IMR-90 (cell line): ENCODE results near the gene CEL. TPM values are rescaled to one million over a fixed set of nuclear protein-coding genes. Genes with fewer than 3 reads are reported as not detected.

ENCODE experiments used
- ATAC-seq: fragments of 200-7000 bp; cut with Tn5 transposase; 2 replicates; pipeline ENCODE4 v1.9.1; 2020; ENCODE audit warnings: low read depth, mild to moderate bottlenecking, moderate library complexity
- BruUV-seq: library from RNA; stranded (reverse); fragments of 400-500 nt; replicated peaks from 2 replicates; lab custom pipeline; 2021; lab: Mats Ljungman, UMichigan
- CTCF ChIA-PET: fragments of 300-600 bp; formaldehyde crosslinking; extraction: SDS; loops from one replicate; lab custom pipeline; 2021; ENCODE audit warnings: antibody characterized with exemption; lab: Yijun Ruan, JAX
- POLR2A ChIA-PET: fragments of 300-600 bp; sonication (Branson Sonifier 250); formaldehyde crosslinking; loops from one replicate; lab custom pipeline; 2022; ENCODE audit warnings: antibody characterized with exemption; ENCODE audit not compliant: unreplicated experiment; lab: Charles Lee
- DNase-seq: peaks from one replicate; pipeline ENCODE4 v3.0.0; 2013
- H2AFZ ChIP-seq: replicated peaks from 2 replicates; pipeline ENCODE3; 2013; ENCODE audit warnings: low read length, mild to moderate bottlenecking; ENCODE audit not compliant: poor library complexity
- H2AK5ac ChIP-seq: 2 replicates; pipeline ENCODE4 v1.6.1; 2013; ENCODE audit warnings: low read depth, low read length, inconsistent platforms
- H2AK9ac ChIP-seq: replicated peaks from 2 replicates; pipeline ENCODE3; 2013; ENCODE audit warnings: mild to moderate bottlenecking, low read depth, low read length, moderate library complexity; ENCODE audit not compliant: poor library complexity
- H2BK120ac ChIP-seq: 2 replicates; pipeline ENCODE4 v1.6.1; 2013; ENCODE audit warnings: low read depth, low read length, inconsistent platforms
- H2BK15ac ChIP-seq: 3 replicates; pipeline ENCODE4 v1.6.1; 2013; ENCODE audit warnings: low read depth, low read length, inconsistent platforms
- H2BK20ac ChIP-seq: 2 replicates; pipeline ENCODE4 v1.6.1; 2013; ENCODE audit warnings: low read depth, mild to moderate bottlenecking, inconsistent platforms, low read length, moderate library complexity
- H2BK5ac ChIP-seq: 2 replicates; pipeline ENCODE4 v1.6.1; 2013; ENCODE audit warnings: mild to moderate bottlenecking, low read depth, low read length, inconsistent platforms; ENCODE audit not compliant: poor library complexity, severe bottlenecking
- H3K14ac ChIP-seq: replicated peaks from 2 replicates; pipeline ENCODE4 v1.6.1; 2013; ENCODE audit warnings: low read depth, low read length, inconsistent platforms
- H3K18ac ChIP-seq: 2 replicates; pipeline ENCODE4 v1.6.1; 2013; ENCODE audit warnings: low read depth, low read length, control low read depth
- H3K23ac ChIP-seq: 2 replicates; pipeline ENCODE4 v1.6.1; 2013; ENCODE audit warnings: low read depth, low read length, inconsistent platforms
- H3K27ac ChIP-seq: 2 replicates; pipeline ENCODE4 v1.5.1; 2013; ENCODE audit warnings: mild to moderate bottlenecking, control low read depth, low read length; ENCODE audit not compliant: insufficient read depth
- H3K27me3 ChIP-seq: 2 replicates; pipeline ENCODE4 v1.6.1; 2013; ENCODE audit warnings: low read length; ENCODE audit not compliant: control insufficient read depth, insufficient read depth
- H3K36me3 ChIP-seq: 2 replicates; pipeline ENCODE4 v1.6.1; 2013; ENCODE audit warnings: low read length, mixed read lengths; ENCODE audit not compliant: control insufficient read depth, insufficient read depth
- H3K4ac ChIP-seq: 2 replicates; pipeline ENCODE4 v1.6.1; 2013; ENCODE audit warnings: low read depth, low read length, inconsistent platforms
- H3K4me1 ChIP-seq: 2 replicates; pipeline ENCODE4 v1.6.1; 2013; ENCODE audit warnings: low read length, mixed read lengths; ENCODE audit not compliant: control insufficient read depth, insufficient read depth
- H3K4me2 ChIP-seq: 2 replicates; pipeline ENCODE4 v1.6.1; 2013; ENCODE audit warnings: low read depth, mild to moderate bottlenecking, control low read depth, low read length, moderate library complexity
- H3K4me3 ChIP-seq: 2 replicates; pipeline ENCODE4 v1.5.1; 2013; ENCODE audit warnings: low read depth, mild to moderate bottlenecking, control low read depth, low read length, moderate library complexity; ENCODE audit not compliant: insufficient read depth
- H3K56ac ChIP-seq: 2 replicates; pipeline ENCODE4 v1.6.1; 2013; ENCODE audit warnings: low read length, inconsistent platforms; ENCODE audit not compliant: insufficient read depth; ENCODE audit errors: extremely low read depth
- H3K79me1 ChIP-seq, 2 experiments: 2 replicates each; pipeline ENCODE4 v1.6.1; 2013; ENCODE audit warnings: low read length in 2 of 2, inconsistent platforms in 1 of 2, low read depth in 1 of 2
- H3K9ac ChIP-seq: 2 replicates; pipeline ENCODE4 v1.6.1; 2013; ENCODE audit warnings: low read depth, low read length, control low read depth
- H3K9me1 ChIP-seq: 2 replicates; pipeline ENCODE4 v1.6.1; 2013; ENCODE audit warnings: low read length, inconsistent platforms; ENCODE audit not compliant: insufficient read depth
- H3K9me3 ChIP-seq: 2 replicates; pipeline ENCODE4 v1.6.1; 2013; ENCODE audit warnings: low read length; ENCODE audit not compliant: control insufficient read depth, insufficient read depth
- H4K20me1 ChIP-seq: 2 replicates; pipeline ENCODE4 v1.6.1; 2013; ENCODE audit warnings: low read length, inconsistent platforms; ENCODE audit not compliant: insufficient read depth
- H4K5ac ChIP-seq: 2 replicates; pipeline ENCODE4 v1.6.1; 2013; ENCODE audit warnings: mild to moderate bottlenecking, low read depth, low read length, control low read depth
- H4K8ac ChIP-seq, 2 experiments: 2 replicates each; pipeline ENCODE4 v1.6.1; 2013; ENCODE audit warnings: low read depth in 2 of 2, low read length in 2 of 2, control low read depth in 1 of 2, inconsistent platforms in 1 of 2
- H4K91ac ChIP-seq: 2 replicates; pipeline ENCODE4 v1.6.1; 2013; ENCODE audit warnings: low read depth, low read length, inconsistent platforms; ENCODE audit not compliant: insufficient read depth
- BHLHE40 ChIP-seq: fragments of 150-350 bp; IDR thresholded peaks from 2 replicates; pipeline ENCODE4 v1.6.1; 2016; ENCODE audit warnings: mild to moderate bottlenecking, low read depth, low read length
- ELK1 ChIP-seq: fragments of 150-350 bp; IDR thresholded peaks from 2 replicates; pipeline ENCODE4 v1.6.1; 2016; ENCODE audit warnings: low read depth, mild to moderate bottlenecking, low read length, moderate library complexity, borderline replicate concordance
- FOS ChIP-seq: fragments of 150-350 bp; IDR thresholded peaks from 2 replicates; pipeline ENCODE4 v1.6.1; 2016; ENCODE audit warnings: low read depth, low read length
- MAFK ChIP-seq: IDR thresholded peaks from 2 replicates; pipeline ENCODE4 v1.6.1; 2012; ENCODE audit warnings: low read depth, low read length, improper control_type of control experiment
- MAZ ChIP-seq: IDR thresholded peaks from 2 replicates; pipeline ENCODE4 v1.6.1; 2012; ENCODE audit warnings: low read depth, mild to moderate bottlenecking, low read length, improper control_type of control experiment, moderate library complexity, borderline replicate concordance
- NFE2L2 ChIP-seq: fragments of 150-350 bp; IDR thresholded peaks from 2 replicates; pipeline ENCODE4 v1.6.1; 2016; ENCODE audit warnings: low read depth, mild to moderate bottlenecking, low read length
- POLR2A ChIP-seq: IDR thresholded peaks from 2 replicates; pipeline ENCODE4 v1.6.1; 2012; ENCODE audit warnings: mild to moderate bottlenecking, low read depth, low read length
- RAD21 ChIP-seq: IDR thresholded peaks from 2 replicates; pipeline ENCODE4 v1.6.1; 2012; ENCODE audit warnings: low read length, improper control_type of control experiment
- RFX5 ChIP-seq: IDR thresholded peaks from 2 replicates; pipeline ENCODE4 v1.8.0; 2012; ENCODE audit warnings: low read depth, mild to moderate bottlenecking, low read length, moderate library complexity
- SMC3 ChIP-seq: fragments of 150-350 bp; IDR thresholded peaks from 2 replicates; pipeline ENCODE4 v1.6.1; 2016; ENCODE audit warnings: low read depth, mild to moderate bottlenecking, antibody characterized with exemption, low read length, moderate library complexity
- WGBS, 2 experiments: methylation state at CpG; one replicate each; pipeline versions ENCODE4 v1.1.5 to v1.1.7; 2013; ENCODE audit warnings: missing lambda C conversion rate in 2 of 2; ENCODE audit not compliant: insufficient read length in 1 of 2; ENCODE audit errors: extremely low coverage in 2 of 2; 5-methylcytosine and 5-hydroxymethylcytosine counted together
- dilution Hi-C: fragments of 300-500 bp; cut with HindIII; formaldehyde crosslinking; loops from one replicate; pipeline ENCODE4 v1.14.3; 2018; ENCODE audit warnings: low sequenced_read_pairs; ENCODE audit not compliant: unreplicated experiment
- in situ Hi-C: fragments of 300-500 bp; cut with MboI; formaldehyde crosslinking; loops from 3 replicates; pipeline ENCODE4 v1.14.3; 2019; ENCODE audit warnings: low sequenced_read_pairs, inconsistent platforms, mixed read lengths
- intact Hi-C: fragments of 100-400 bp; cut with micrococcal nuclease; formaldehyde crosslinking; loops from 2 replicates; pipeline ENCODE4 v1.10.0; 2022
- polyA plus RNA-seq, 3 experiments: library from polyadenylated mRNA; depleted of rRNA; stranded (reverse); fragments of >200 nt; gene quantifications; 2 replicates each; pipeline ENCODE4 v1.2.3, GENCODE V29; 2012; ENCODE audit warnings: low replicate concordance in 1 of 3
- total RNA-seq: library from RNA; depleted of rRNA; stranded (reverse); fragments of >200 nt; gene quantifications from 2 replicates; pipeline ENCODE4 v1.2.3, GENCODE V29; 2012

The CEL gene
- total and polyA plus RNA-seq, 2 of the 4 experiments (the other 2 are of a cell fraction) = under 0.01 to 0.75 TPM

GRCh38 chr9:133031130-133031422 is 30.7 kb upstream of the CEL start:
- peak overlapping the region; percentile 61 for H3K23ac ChIP-seq
- H3K36me3 ChIP-seq = peaks cover 7% of the 10 kb centered on the region; the same call in 1 of the 2 replicates
- peak overlapping the region; percentile 96 to 99 for H4K8ac ChIP-seq
- peaks cover 23% of the 10 kb centered on the region for H4K20me1 ChIP-seq
- peak overlapping the region; percentile 92 for H3K4me2 ChIP-seq
- H3K9me3 ChIP-seq = no peaks in the 10 kb centered on the region
- in situ Hi-C loops = loop anchor here (25.0 kb wide), 1 partner anchor 456 kb away; the partner anchor contains the start of gene SLC2A6
- DNase-seq (no peak), ATAC-seq (no peak)
- H3K18ac ChIP-seq = 0 out of 2 replicates have a peak overlapping the region, but pooled peaks have one; percentile 29
- peak overlapping the region; percentile 97 for H3K9ac ChIP-seq
- H3K14ac ChIP-seq = peak overlapping the region; percentile 24
- ChIA-PET CTCF (interaction anchor here (1.1 to 1.7 kb wide), 2 partner anchors 9 kb away, joined by 3 to 8 read pairs; no protein-coding TSS in a partner anchor), POLR2A (no interaction called here)
- no peak overlapping the region for H2BK15ac ChIP-seq
- peak overlapping the region; percentile 89 for H3K27ac ChIP-seq
- peak overlapping the region; percentile 89 for H2AFZ ChIP-seq
- intact Hi-C loops = no loop called here
- H2BK20ac ChIP-seq = no peak overlapping the region
- peak overlapping the region; percentile 60; the same call in 1 of the 2 replicates for H4K91ac ChIP-seq
- peak overlapping the region; percentile 86 for H2BK5ac ChIP-seq
- H3K4ac ChIP-seq = peak overlapping the region; percentile 47
- H3K4me3 ChIP-seq = peak overlapping the region; percentile 94
- H3K56ac ChIP-seq = peak overlapping the region; percentile 52
- no TSS peak for BruUV-seq
- H2AK5ac ChIP-seq = peak overlapping the region; percentile 68
- H2BK120ac ChIP-seq = peak overlapping the region; percentile 23; the same call in 1 of the 2 replicates
- H3K9me1 ChIP-seq = peaks cover 5% of the 10 kb centered on the region
- no peak for TF ChIP-seq ELK1
- no peak for TF ChIP-seq BHLHE40
- TF ChIP-seq POLR2A = no peak
- no peak for TF ChIP-seq FOS
- no peak for TF ChIP-seq RAD21
- TF ChIP-seq MAZ = no peak
- TF ChIP-seq SMC3 = no peak
- no peak for TF ChIP-seq NFE2L2
- no peak for TF ChIP-seq RFX5
- no peak for TF ChIP-seq MAFK
- peaks cover 41 to 65% of the 10 kb centered on the region in 2 experiments for H3K79me1 ChIP-seq
- H3K4me1 ChIP-seq = peaks cover 6% of the 10 kb centered on the region
- dilution Hi-C loops = no loop called here
- peak overlapping the region; percentile 89 for H2AK9ac ChIP-seq
- 0% methylated on average over 5 of the region's 16 CpGs; no CpG with 5 or more reads in 1 of the 2 experiments for WGBS, 2 experiments
- peak overlapping the region; percentile 94 for H4K5ac ChIP-seq
- no peaks in the 10 kb centered on the region for H3K27me3 ChIP-seq
